Adipocyte (in vitro differentiated cells): ENCODE data around the gene NVL.
A peak's percentile ranks its signal among the peaks of the same experiment; 100 is the strongest.
"Not testable (repeated sequence)": the region's sequence is repeated elsewhere in the genome, so short reads cannot be mapped to it uniquely, and the experiment has no call there.

ENCODE experiments used
- DNase-seq: peaks from one replicate; pipeline ENCODE4 v3.0.0-alpha.2; 2015; ENCODE audit warnings: low read depth
- H3K27me3 ChIP-seq: replicated peaks from 2 replicates; pipeline ENCODE4 v1.7.0; 2013; ENCODE audit warnings: mild to moderate bottlenecking, low read length, moderate library complexity; ENCODE audit not compliant: control insufficient read depth, insufficient read depth
- H3K36me3 ChIP-seq: 2 replicates; pipeline ENCODE4 v1.7.0; 2013; ENCODE audit warnings: low read length, mild to moderate bottlenecking, moderate library complexity; ENCODE audit not compliant: control insufficient read depth, insufficient read depth, severe bottlenecking
- H3K4me1 ChIP-seq: 2 replicates; pipeline ENCODE4 v1.7.0; 2013; ENCODE audit warnings: mild to moderate bottlenecking, low read length, moderate library complexity; ENCODE audit not compliant: control insufficient read depth, insufficient read depth
- H3K4me3 ChIP-seq: 2 replicates; pipeline ENCODE4 v1.7.0; 2013; ENCODE audit warnings: mild to moderate bottlenecking, low read length, moderate library complexity
- H3K9ac ChIP-seq: 2 replicates; pipeline ENCODE4 v1.7.0; 2013; ENCODE audit warnings: mild to moderate bottlenecking, low read length, moderate library complexity
- H3K9me3 ChIP-seq: 2 replicates; pipeline ENCODE4 v1.7.0; 2013; ENCODE audit warnings: mild to moderate bottlenecking, low read length, moderate library complexity; ENCODE audit not compliant: control insufficient read depth

NVL gene

GRCh38 chr1:224333309-224333926 is 3.4 kb upstream of the NVL start:
- Histone ChIP-seq H3K9me3 (no peaks in the 10 kb centered on the region), H3K4me1 (peaks cover 9% of the 10 kb centered on the region)
- DNase-seq: peak; percentile 84

GRCh38 chr1:224331824-224332223 is 1.9 kb upstream of the NVL start:
- Histone ChIP-seq H3K9me3 (no peaks in the 10 kb centered on the region), H3K9ac (no peak overlapping the region), H3K27me3 (no peaks in the 10 kb centered on the region), H3K4me1 (peaks cover 9% of the 10 kb centered on the region), H3K36me3 (no peaks in the 10 kb centered on the region), H3K4me3 (no peak overlapping the region)
- no peak for DNase-seq

More at GRCh38 chr1:224333309-224333926, 3.4 kb upstream of the NVL start:
- Histone ChIP-seq H3K4me3 (no peak overlapping the region), H3K9ac (no peak overlapping the region), H3K27me3 (no peaks in the 10 kb centered on the region), H3K36me3 (no peaks in the 10 kb centered on the region)

GRCh38 chr1:224331326-224331725 is 1.4 kb upstream of the NVL start:
- Histone ChIP-seq H3K9me3 (no peaks in the 10 kb centered on the region), H3K9ac (peak overlapping the region; percentile 97), H3K4me1 (peaks cover 9% of the 10 kb centered on the region), H3K4me3 (no peak overlapping the region), H3K36me3 (peaks cover under 1% of the 10 kb centered on the region), H3K27me3 (no peaks in the 10 kb centered on the region)
- no peak for DNase-seq

- DNase-seq: no peak
Measured at GRCh38 chr1:224329484-224329841, 509 bp downstream of the NVL start.

GRCh38 chr1:224328644-224329043 is 1.3 kb downstream of the NVL start:
- no peaks in the 10 kb centered on the region for H3K9me3 ChIP-seq
- H3K4me3 ChIP-seq: peak overlapping the region; percentile 97
- no peaks in the 10 kb centered on the region for H3K27me3 ChIP-seq
- H3K4me1 ChIP-seq: peaks cover 9% of the 10 kb centered on the region
- no peak for DNase-seq
- H3K36me3 ChIP-seq: peaks cover 5% of the 10 kb centered on the region
- H3K9ac ChIP-seq: peak overlapping the region; percentile 97

More at GRCh38 chr1:224329484-224329841, 509 bp downstream of the NVL start:
- Histone ChIP-seq H3K27me3 (no peaks in the 10 kb centered on the region), H3K36me3 (peaks cover 5% of the 10 kb centered on the region), H3K4me1 (peaks cover 9% of the 10 kb centered on the region), H3K9me3 (no peaks in the 10 kb centered on the region), H3K9ac (peak overlapping the region; percentile 97), H3K4me3 (peak overlapping the region; percentile 97)

- Histone ChIP-seq H3K27me3 (no peaks in the 10 kb centered on the region), H3K36me3 (peaks cover 5% of the 10 kb centered on the region), H3K4me3 (no peak overlapping the region), H3K4me1 (peaks cover 9% of the 10 kb centered on the region), H3K9ac (no peak overlapping the region), H3K9me3 (no peaks in the 10 kb centered on the region)
- DNase-seq: no peak
Measured at GRCh38 chr1:224325959-224326358, 4.0 kb downstream of the NVL start.

GRCh38 chr1:224321706-224322105 is 8.3 kb downstream of the NVL start:
- H3K9me3 ChIP-seq: no peaks in the 10 kb centered on the region
- H3K4me1 ChIP-seq: no peaks in the 10 kb centered on the region
- no peak overlapping the region for H3K9ac ChIP-seq
- no peak for DNase-seq
- H3K4me3 ChIP-seq: no peak overlapping the region
- peaks cover 15% of the 10 kb centered on the region for H3K36me3 ChIP-seq
- no peaks in the 10 kb centered on the region for H3K27me3 ChIP-seq

- Histone ChIP-seq H3K36me3 (peaks cover 36% of the 10 kb centered on the region), H3K9ac (no peak overlapping the region)
Measured at GRCh38 chr1:224317383-224318045, 12.5 kb downstream of the NVL start.

GRCh38 chr1:224312025-224312424 is 17.9 kb downstream of the NVL start:
- H3K4me3 ChIP-seq: no peak overlapping the region
- no peak for DNase-seq
- peaks cover 60% of the 10 kb centered on the region for H3K36me3 ChIP-seq

More at GRCh38 chr1:224317383-224318045, 12.5 kb downstream of the NVL start:
- Histone ChIP-seq H3K4me1 (peaks cover 4% of the 10 kb centered on the region), H3K9me3 (no peaks in the 10 kb centered on the region), H3K27me3 (no peaks in the 10 kb centered on the region), H3K4me3 (no peak overlapping the region)
- no peak for DNase-seq

GRCh38 chr1:224311503-224311902 is 18.5 kb downstream of the NVL start:
- not testable (repeated sequence) for H3K9ac ChIP-seq, H3K4me3 ChIP-seq, H3K4me1 ChIP-seq, H3K27me3 ChIP-seq, H3K9me3 ChIP-seq
- H3K36me3 ChIP-seq: peaks cover 62% of the 10 kb centered on the region
- peak; percentile 4 for DNase-seq

More at GRCh38 chr1:224312025-224312424, 17.9 kb downstream of the NVL start:
- Histone ChIP-seq H3K9me3 (no peaks in the 10 kb centered on the region), H3K9ac (no peak overlapping the region), H3K4me1 (peaks cover 4% of the 10 kb centered on the region), H3K27me3 (no peaks in the 10 kb centered on the region)

- no peaks in the 10 kb centered on the region for H3K9me3 ChIP-seq
- no peak overlapping the region for H3K4me3 ChIP-seq
- H3K27me3 ChIP-seq: no peaks in the 10 kb centered on the region
- H3K4me1 ChIP-seq: no peaks in the 10 kb centered on the region
- DNase-seq: no peak
- no peak overlapping the region for H3K9ac ChIP-seq
- peaks cover 70% of the 10 kb centered on the region for H3K36me3 ChIP-seq
Measured at GRCh38 chr1:224308064-224308463, 21.9 kb downstream of the NVL start.
